Thyroid gland (tissue), 4 donors: Measurements from ENCODE around the gene SPAG6.

Experiments used
- POLR2A ChIP-seq, 2 donors: fragments of 450-650 bp; IDR thresholded peaks; one replicate each; pipeline ENCODE4 v1.6.1; 2017; ENCODE audit warnings: antibody characterized with exemption in 2 of 2, mild to moderate bottlenecking in 2 of 2, moderate library complexity in 1 of 2
- TF ChIP-seq, protein P1 (sequence below), 6 experiments: fragments of 200-600 bp in 3 of 6; fragments of 450-650 bp in 3 of 6; sonication (generic) in 3 of 6; IDR thresholded peaks; one replicate each; pipeline ENCODE4 v1.5.1; 2016 to 2019; ENCODE audit warnings: antibody characterized with exemption in 6 of 6, mild to moderate bottlenecking in 2 of 6, inconsistent platforms in 1 of 6, moderate library complexity in 1 of 6

DNA sequence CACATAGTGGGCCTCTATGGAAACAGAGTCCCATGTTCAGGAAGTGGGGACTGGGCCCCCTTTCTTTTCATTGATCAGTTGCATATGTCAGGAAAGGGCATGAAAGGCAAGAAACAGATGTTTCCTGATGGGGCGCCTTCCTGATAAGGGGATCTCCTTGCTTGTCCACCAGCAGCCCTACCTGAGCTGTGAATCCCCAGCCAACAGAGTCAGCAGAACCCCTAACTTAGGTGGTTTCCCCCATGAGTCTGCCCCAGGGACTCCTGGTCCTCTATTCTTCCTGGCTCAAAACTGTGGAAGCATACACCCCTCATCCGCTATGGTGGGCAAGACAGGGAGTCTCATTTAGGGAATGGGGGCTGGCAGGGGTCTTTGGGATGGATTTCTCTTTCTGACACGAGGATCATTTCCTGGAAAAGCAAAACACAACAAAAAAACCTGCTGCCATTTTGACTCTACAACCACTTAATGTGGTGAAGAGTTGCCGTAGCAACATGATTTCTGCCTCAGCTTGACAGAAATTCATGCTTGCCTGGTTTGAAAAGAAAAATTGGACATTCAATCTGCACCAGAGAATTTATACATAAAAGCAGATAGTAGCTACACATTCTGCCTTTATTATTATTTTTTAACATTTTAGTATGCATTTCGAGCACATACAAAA, 119.8 kb downstream of the SPAG6 start:
- TF ChIP-seq, protein P1, sequence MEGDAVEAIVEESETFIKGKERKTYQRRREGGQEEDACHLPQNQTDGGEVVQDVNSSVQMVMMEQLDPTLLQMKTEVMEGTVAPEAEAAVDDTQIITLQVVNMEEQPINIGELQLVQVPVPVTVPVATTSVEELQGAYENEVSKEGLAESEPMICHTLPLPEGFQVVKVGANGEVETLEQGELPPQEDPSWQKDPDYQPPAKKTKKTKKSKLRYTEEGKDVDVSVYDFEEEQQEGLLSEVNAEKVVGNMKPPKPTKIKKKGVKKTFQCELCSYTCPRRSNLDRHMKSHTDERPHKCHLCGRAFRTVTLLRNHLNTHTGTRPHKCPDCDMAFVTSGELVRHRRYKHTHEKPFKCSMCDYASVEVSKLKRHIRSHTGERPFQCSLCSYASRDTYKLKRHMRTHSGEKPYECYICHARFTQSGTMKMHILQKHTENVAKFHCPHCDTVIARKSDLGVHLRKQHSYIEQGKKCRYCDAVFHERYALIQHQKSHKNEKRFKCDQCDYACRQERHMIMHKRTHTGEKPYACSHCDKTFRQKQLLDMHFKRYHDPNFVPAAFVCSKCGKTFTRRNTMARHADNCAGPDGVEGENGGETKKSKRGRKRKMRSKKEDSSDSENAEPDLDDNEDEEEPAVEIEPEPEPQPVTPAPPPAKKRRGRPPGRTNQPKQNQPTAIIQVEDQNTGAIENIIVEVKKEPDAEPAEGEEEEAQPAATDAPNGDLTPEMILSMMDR (IDR thresholded peaks at IDR 0.05), result no peak
- TF ChIP-seq POLR2A (IDR thresholded peaks at IDR 0.05), result no peak
